GM18868 (cell line): ENCODE results near the gene IGSF10.
A peak's percentile ranks its signal among the peaks of the same experiment; 100 is the strongest.

ENCODE experiments used
- ATAC-seq: cut with Tn5 transposase; IDR thresholded peaks from one replicate; pipeline ENCODE4 v1.9.1; 2021; ENCODE audit warnings: mild to moderate bottlenecking, moderate library complexity; ENCODE audit not compliant: unreplicated experiment

The IGSF10 gene

GRCh38 chr3:151426341-151426657 lies 34.6 kb downstream of the IGSF10 start:
- ATAC-seq: peak; percentile 87

DNA sequence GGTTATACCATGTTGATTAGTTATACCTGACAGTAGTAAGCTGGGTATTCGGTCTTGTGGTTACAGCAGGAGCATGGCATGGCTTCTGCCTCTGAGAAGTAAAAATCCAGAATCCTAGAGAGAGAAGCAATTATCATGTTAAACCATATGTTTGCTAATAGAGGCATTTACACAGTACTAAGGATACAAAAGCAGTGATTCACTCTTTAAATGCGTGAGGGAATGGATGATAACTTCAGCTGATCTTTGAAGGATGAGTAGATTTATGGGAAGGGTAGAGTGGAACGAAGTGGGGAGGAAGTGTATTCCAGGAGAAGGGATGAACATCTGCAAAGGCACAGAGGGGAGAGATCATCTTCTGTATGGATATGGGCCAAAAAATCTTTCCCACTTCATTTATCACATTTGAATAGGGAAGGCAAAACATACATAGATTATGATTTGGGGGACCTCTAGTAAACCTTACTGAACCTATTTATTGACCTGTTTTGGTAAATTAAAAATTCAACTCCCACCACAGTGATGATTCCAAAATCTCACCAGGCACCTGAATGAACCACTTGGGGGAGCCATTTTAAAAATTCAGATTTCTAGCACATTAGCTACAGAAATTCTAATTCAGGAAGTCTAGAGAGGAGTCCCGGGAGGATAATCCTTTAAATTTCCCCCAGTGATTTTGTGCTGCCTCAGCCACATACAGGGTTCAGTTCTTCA lies 35.1 kb downstream of the IGSF10 start:
- ATAC-seq: peak; percentile 30

DNA sequence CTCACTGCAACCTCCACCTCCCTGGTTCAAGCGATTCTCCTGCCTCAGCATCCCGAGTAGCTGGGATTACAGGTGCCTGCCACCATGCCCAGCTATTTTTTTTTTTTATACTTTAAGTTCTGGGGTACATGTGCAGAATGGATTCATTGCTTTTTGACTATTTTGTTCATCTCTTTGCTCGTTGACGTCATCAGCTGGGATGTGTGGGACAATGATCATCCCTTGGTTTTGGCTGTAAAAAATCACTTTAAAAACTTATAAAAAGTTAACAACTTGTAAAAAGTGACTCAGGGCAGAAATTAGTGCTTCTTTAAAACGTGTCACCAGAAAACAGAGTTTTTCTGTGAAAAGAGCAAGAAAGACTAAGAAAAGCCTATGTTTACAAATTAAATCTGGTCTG lies 37.8 kb downstream of the IGSF10 start:
- no peak for ATAC-seq

DNA sequence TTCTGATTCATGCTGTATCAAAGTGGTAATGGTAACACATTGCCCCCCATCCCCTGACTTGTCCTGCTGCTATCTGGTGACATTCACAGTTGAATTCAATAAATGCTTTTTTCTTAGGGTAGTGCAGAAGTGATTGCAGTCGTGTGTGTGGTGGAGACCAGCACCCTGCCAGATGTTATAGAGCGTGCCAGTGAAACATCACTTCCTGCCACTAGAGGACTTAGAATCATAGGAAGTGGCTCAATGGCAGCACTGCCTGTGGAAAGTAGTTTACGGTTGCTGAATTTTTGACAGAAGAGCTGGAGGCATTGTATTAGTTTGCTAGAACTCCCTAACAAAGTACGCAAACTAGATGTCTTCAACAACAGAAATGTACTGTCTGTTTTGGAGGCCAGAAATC lies 38.9 kb downstream of the IGSF10 start:
- ATAC-seq: no peak

- no peak for ATAC-seq
These were observed 41.1 kb downstream of the IGSF10 start for GRCh38 chr3:151419806-151420205.

GRCh38 chr3:151415289-151415688 lies 45.6 kb downstream of the IGSF10 start:
- ATAC-seq: no peak

DNA sequence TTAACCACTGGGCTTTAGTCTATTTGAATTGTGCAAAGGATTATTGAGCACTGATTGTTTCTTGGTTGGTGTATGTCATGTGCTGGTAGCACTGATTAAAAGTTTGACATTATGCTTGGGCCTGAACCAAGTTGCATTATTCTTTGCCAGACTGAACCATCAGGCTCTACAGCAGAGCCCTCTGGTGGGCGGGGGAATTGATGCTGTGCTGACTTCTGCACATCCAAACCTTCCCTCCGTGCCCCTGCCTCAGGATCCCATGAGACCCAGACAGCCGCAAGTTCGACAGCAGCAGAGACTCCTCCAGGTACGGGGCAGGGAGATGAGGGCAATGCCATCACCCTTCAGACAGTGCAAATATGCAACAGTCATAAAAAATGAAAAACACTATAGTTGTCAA lies 47.9 kb downstream of the IGSF10 start:
- no peak for ATAC-seq
